ENCODE results near the gene PANK3. TPM values are rescaled to one million over a fixed set of nuclear protein-coding genes. Genes with fewer than 3 reads are reported as not detected.
"Not testable (repeated sequence)": the region's sequence is repeated elsewhere in the genome, so short reads cannot be mapped to it uniquely, and the experiment has no call there.

The PANK3 gene
- total RNA-seq, 1 donor from 2014 or later, result 38.6 TPM

GRCh38 chr5:168596927-168597326 is 17.8 kb upstream of the PANK3 start:
- Histone ChIP-seq H3K9ac (ENCODE audit: low read depth in 1 of 3, low read length in 3 of 3) (no peak overlapping the region), H3K36me3 (ENCODE audit: control insufficient read depth in 3 of 3, insufficient read depth in 3 of 3, low read length in 3 of 3) (no peaks in the 10 kb centered on the region), H3K4me1 (ENCODE audit: control insufficient read depth in 3 of 3, insufficient read depth in 3 of 3, low read length in 3 of 3) (no peaks in the 10 kb centered on the region), H3K4me3 (ENCODE audit: low read length in 3 of 3) (no peak overlapping the region), H3K27me3 (ENCODE audit: control insufficient read depth in 3 of 3, insufficient read depth in 3 of 3, low read length in 3 of 3) (peaks cover 0 to 3% (median 0%) of the 10 kb centered on the region in 3 donors), H3K9me3 (ENCODE audit: control insufficient read depth in 3 of 3, low read length in 3 of 3) (no peaks in the 10 kb centered on the region), H3K27ac (ENCODE audit: low read depth, low read length) (no peak overlapping the region)

- H3K9me3 ChIP-seq (ENCODE audit: control insufficient read depth in 3 of 3, low read length in 3 of 3); H3K9ac ChIP-seq (ENCODE audit: low read depth in 1 of 3, low read length in 3 of 3); H3K27ac ChIP-seq (ENCODE audit: low read depth, low read length); H3K4me3 ChIP-seq (ENCODE audit: low read length in 3 of 3); H3K36me3 ChIP-seq (ENCODE audit: control insufficient read depth in 3 of 3, insufficient read depth in 3 of 3, low read length in 3 of 3); H3K27me3 ChIP-seq (ENCODE audit: control insufficient read depth in 3 of 3, insufficient read depth in 3 of 3, low read length in 3 of 3); H3K4me1 ChIP-seq (ENCODE audit: control insufficient read depth in 3 of 3, insufficient read depth in 3 of 3, low read length in 3 of 3): not testable (repeated sequence)
These were observed 17.0 kb upstream of the PANK3 start for GRCh38 chr5:168596122-168596521.

GRCh38 chr5:168592014-168592368 is 12.8 kb upstream of the PANK3 start:
- H3K4me3 ChIP-seq (ENCODE audit: low read length in 3 of 3), result no peak overlapping the region
- no peaks in the 10 kb centered on the region for H3K36me3 ChIP-seq (ENCODE audit: control insufficient read depth in 3 of 3, insufficient read depth in 3 of 3, low read length in 3 of 3)
- no peaks in the 10 kb centered on the region for H3K9me3 ChIP-seq (ENCODE audit: control insufficient read depth in 3 of 3, low read length in 3 of 3)
- no peaks in the 10 kb centered on the region for H3K4me1 ChIP-seq (ENCODE audit: control insufficient read depth in 3 of 3, insufficient read depth in 3 of 3, low read length in 3 of 3)
- no peak overlapping the region for H3K27ac ChIP-seq (ENCODE audit: low read depth, low read length)
- no peak overlapping the region for H3K9ac ChIP-seq (ENCODE audit: low read depth in 1 of 3, low read length in 3 of 3)
- H3K27me3 ChIP-seq (ENCODE audit: control insufficient read depth in 3 of 3, insufficient read depth in 3 of 3, low read length in 3 of 3), result peaks cover 3 to 6% (median 6%) of the 10 kb centered on the region in 3 donors

GRCh38 chr5:168591302-168592013 is 12.3 kb upstream of the PANK3 start:
- Histone ChIP-seq H3K9me3 (ENCODE audit: control insufficient read depth in 3 of 3, low read length in 3 of 3) (no peaks in the 10 kb centered on the region), H3K9ac (ENCODE audit: low read depth in 1 of 3, low read length in 3 of 3) (no peak overlapping the region), H3K27ac (ENCODE audit: low read depth, low read length) (no peak overlapping the region), H3K4me1 (ENCODE audit: control insufficient read depth in 3 of 3, insufficient read depth in 3 of 3, low read length in 3 of 3) (no peaks in the 10 kb centered on the region), H3K4me3 (ENCODE audit: low read length in 3 of 3) (no peak overlapping the region), H3K36me3 (ENCODE audit: control insufficient read depth in 3 of 3, insufficient read depth in 3 of 3, low read length in 3 of 3) (no peaks in the 10 kb centered on the region), H3K27me3 (ENCODE audit: control insufficient read depth in 3 of 3, insufficient read depth in 3 of 3, low read length in 3 of 3) (peaks cover 3 to 6% (median 6%) of the 10 kb centered on the region in 3 donors)

- Histone ChIP-seq H3K9ac (ENCODE audit: low read depth in 1 of 3, low read length in 3 of 3) (no peak overlapping the region), H3K27ac (ENCODE audit: low read depth, low read length) (no peak overlapping the region), H3K4me3 (ENCODE audit: low read length in 3 of 3) (no peak overlapping the region), H3K27me3 (ENCODE audit: control insufficient read depth in 3 of 3, insufficient read depth in 3 of 3, low read length in 3 of 3) (peaks cover 3 to 6% (median 6%) of the 10 kb centered on the region in 3 donors), H3K36me3 (ENCODE audit: control insufficient read depth in 3 of 3, insufficient read depth in 3 of 3, low read length in 3 of 3) (no peaks in the 10 kb centered on the region), H3K4me1 (ENCODE audit: control insufficient read depth in 3 of 3, insufficient read depth in 3 of 3, low read length in 3 of 3) (no peaks in the 10 kb centered on the region), H3K9me3 (ENCODE audit: control insufficient read depth in 3 of 3, low read length in 3 of 3) (no peaks in the 10 kb centered on the region)
These were observed 11.5 kb upstream of the PANK3 start for GRCh38 chr5:168590666-168591065.

GRCh38 chr5:168587987-168588386 is 8.8 kb upstream of the PANK3 start:
- Histone ChIP-seq H3K27me3 (ENCODE audit: control insufficient read depth in 3 of 3, insufficient read depth in 3 of 3, low read length in 3 of 3) (peaks cover 6% of the 10 kb centered on the region in 3 donors), H3K9ac (ENCODE audit: low read depth in 1 of 3, low read length in 3 of 3) (no peak overlapping the region)

GRCh38 chr5:168585119-168585856 is 6.1 kb upstream of the PANK3 start:
- Histone ChIP-seq H3K36me3 (ENCODE audit: control insufficient read depth in 3 of 3, insufficient read depth in 3 of 3, low read length in 3 of 3) (no peaks in the 10 kb centered on the region), H3K9ac (ENCODE audit: low read depth in 1 of 3, low read length in 3 of 3) (no peak overlapping the region), H3K4me3 (ENCODE audit: low read length in 3 of 3) (no peak overlapping the region), H3K27ac (ENCODE audit: low read depth, low read length) (no peak overlapping the region), H3K9me3 (ENCODE audit: control insufficient read depth in 3 of 3, low read length in 3 of 3) (no peaks in the 10 kb centered on the region), H3K4me1 (ENCODE audit: control insufficient read depth in 3 of 3, insufficient read depth in 3 of 3, low read length in 3 of 3) (peaks cover 0 to 2% (median under 1%) of the 10 kb centered on the region in 3 donors), H3K27me3 (ENCODE audit: control insufficient read depth in 3 of 3, insufficient read depth in 3 of 3, low read length in 3 of 3) (peaks cover 6% of the 10 kb centered on the region in 3 donors)

More at GRCh38 chr5:168587987-168588386, 8.8 kb upstream of the PANK3 start:
- no peaks in the 10 kb centered on the region for H3K4me1 ChIP-seq (ENCODE audit: control insufficient read depth in 3 of 3, insufficient read depth in 3 of 3, low read length in 3 of 3)
- H3K27ac ChIP-seq (ENCODE audit: low read depth, low read length), result no peak overlapping the region
- no peak overlapping the region for H3K4me3 ChIP-seq (ENCODE audit: low read length in 3 of 3)
- H3K36me3 ChIP-seq (ENCODE audit: control insufficient read depth in 3 of 3, insufficient read depth in 3 of 3, low read length in 3 of 3), result no peaks in the 10 kb centered on the region
- H3K9me3 ChIP-seq (ENCODE audit: control insufficient read depth in 3 of 3, low read length in 3 of 3), result no peaks in the 10 kb centered on the region

- no peaks in the 10 kb centered on the region for H3K9me3 ChIP-seq (ENCODE audit: control insufficient read depth in 3 of 3, low read length in 3 of 3)
- H3K36me3 ChIP-seq (ENCODE audit: control insufficient read depth in 3 of 3, insufficient read depth in 3 of 3, low read length in 3 of 3), result no peaks in the 10 kb centered on the region
- peaks cover 0 to 6% (median 4%) of the 10 kb centered on the region in 3 donors for H3K4me1 ChIP-seq (ENCODE audit: control insufficient read depth in 3 of 3, insufficient read depth in 3 of 3, low read length in 3 of 3)
- no peak overlapping the region for H3K4me3 ChIP-seq (ENCODE audit: low read length in 3 of 3)
- no peak overlapping the region for H3K27ac ChIP-seq (ENCODE audit: low read depth, low read length)
- no peak overlapping the region for H3K9ac ChIP-seq (ENCODE audit: low read depth in 1 of 3, low read length in 3 of 3)
- H3K27me3 ChIP-seq (ENCODE audit: control insufficient read depth in 3 of 3, insufficient read depth in 3 of 3, low read length in 3 of 3), result peaks cover 6% of the 10 kb centered on the region in 3 donors
These were observed 4.7 kb upstream of the PANK3 start for GRCh38 chr5:168583742-168584482.

- not testable (repeated sequence) for H3K9ac ChIP-seq (ENCODE audit: low read depth in 1 of 3, low read length in 3 of 3); H3K27me3 ChIP-seq (ENCODE audit: control insufficient read depth in 3 of 3, insufficient read depth in 3 of 3, low read length in 3 of 3); H3K9me3 ChIP-seq (ENCODE audit: control insufficient read depth in 3 of 3, low read length in 3 of 3); H3K27ac ChIP-seq (ENCODE audit: low read depth, low read length); H3K4me3 ChIP-seq (ENCODE audit: low read length in 3 of 3); H3K36me3 ChIP-seq (ENCODE audit: control insufficient read depth in 3 of 3, insufficient read depth in 3 of 3, low read length in 3 of 3)
- peaks cover 8 to 19% (median 10%) of the 10 kb centered on the region in 3 donors for H3K4me1 ChIP-seq (ENCODE audit: control insufficient read depth in 3 of 3, insufficient read depth in 3 of 3, low read length in 3 of 3)
These were observed 1.8 kb upstream of the PANK3 start for GRCh38 chr5:168580814-168581469.
